ENCODE results near the gene SRP72.

GRCh38 chr4:56477192-56477702, 9.8 kb downstream of the SRP72 start:
- TF ChIP-seq CTCF (IDR thresholded peaks at IDR 0.05; ENCODE audit: extremely low read depth in 1 of 2, insufficient read depth in 1 of 2, low read depth in 1 of 2, low read length in 2 of 2) (no peak), POLR2AphosphoS5 (IDR thresholded peaks at IDR 0.05; ENCODE audit: insufficient read depth, low read depth, low read length) (no peak), MAX (IDR thresholded peaks at IDR 0.05; ENCODE audit: insufficient read depth, insufficient read length) (no peak), POLR2A (IDR thresholded peaks at IDR 0.05; ENCODE audit: low read depth, low read length) (no peak), GATA2 (IDR thresholded peaks at IDR 0.05; ENCODE audit: insufficient read depth, insufficient read length, low read depth, low read length) (no peak)

All from endothelial cell of umbilical vein (primary cell).